Esophagus squamous epithelium (tissue), 5 donors: ENCODE data around the gene PPFIBP1. TPM values are rescaled to one million over a fixed set of nuclear protein-coding genes. Genes with fewer than 3 reads are reported as not detected.

ENCODE experiments used
- DNase-seq: peaks from one replicate; lab custom pipeline; 2025; lab: John Stamatoyannopoulos, UW
- H3K27ac ChIP-seq, 4 donors: fragments of 200-600 bp; sonication (generic); one replicate each; pipeline ENCODE4 v1.5.1; 2016 to 2019; ENCODE audit warnings: mild to moderate bottlenecking in 1 of 4
- H3K27me3 ChIP-seq, 4 donors: fragments of 200-600 bp; sonication (generic); 1 replicate in 3 of 4; 2 replicates in 1 of 4; pipeline versions ENCODE4 v1.5.1 to v1.6.0; 2017 to 2021; ENCODE audit warnings: antibody characterized with exemption in 1 of 4
- H3K36me3 ChIP-seq, 3 donors: fragments of 200-600 bp; sonication (generic); one replicate each; pipeline ENCODE4 v1.5.1; 2016 to 2019
- H3K4me1 ChIP-seq, 3 donors: fragments of 200-600 bp; sonication (generic); one replicate each; pipeline ENCODE4 v1.5.1; 2017 to 2019
- H3K4me3 ChIP-seq, 4 donors: fragments of 200-600 bp; sonication (generic); 1 replicate in 3 of 4; 2 replicates in 1 of 4; pipeline ENCODE4 v1.5.1; 2016 to 2019; ENCODE audit warnings: mild to moderate bottlenecking in 2 of 4, moderate library complexity in 1 of 4
- H3K9me3 ChIP-seq, 3 donors: fragments of 200-600 bp; sonication (generic); one replicate each; pipeline ENCODE4 v1.5.1; 2016 to 2019
- POLR2A ChIP-seq, 4 donors: fragments of 450-650 bp; IDR thresholded peaks; one replicate each; pipeline ENCODE4 v1.6.1; 2017; ENCODE audit warnings: antibody characterized with exemption in 4 of 4, mild to moderate bottlenecking in 4 of 4, moderate library complexity in 3 of 4
- WGBS, 2 donors: methylation state at CpG; one replicate each; pipeline ENCODE4 v1.1.5; 2018; 5-methylcytosine and 5-hydroxymethylcytosine counted together
- intact Hi-C: fragments of 100-400 bp; cut with DNase I; formaldehyde crosslinking; loops from one replicate; pipeline ENCODE4 v1.15.0; 2022
- total RNA-seq, 4 donors: library from RNA; depleted of rRNA; stranded (reverse); fragments of >200 nt; gene quantifications; one replicate each; pipeline ENCODE4 v1.1.0, GENCODE V29; 2016
- TF ChIP-seq, protein P1 (sequence below), 6 experiments: fragments of 450-650 bp in 4 of 6; fragments of 200-600 bp in 2 of 6; sonication (generic) in 2 of 6; IDR thresholded peaks; one replicate each; pipeline ENCODE4 v1.5.1; 2016 to 2019; ENCODE audit warnings: antibody characterized with exemption in 6 of 6, mild to moderate bottlenecking in 4 of 6, moderate library complexity in 4 of 6
- donor health status: DM: yes; HTN: yes; CAD: no.

PPFIBP1 gene
- total RNA-seq, 4 donors from 2014 or later = 41.9 to 62.6 (median 46.7) TPM

GRCh38 chr12:27672643-27673042 lies 148.6 kb downstream of the PPFIBP1 start:
- intact Hi-C loops = no loop called here
- no peak for TF ChIP-seq POLR2A (IDR thresholded peaks at IDR 0.05)
- TF ChIP-seq, protein P1, sequence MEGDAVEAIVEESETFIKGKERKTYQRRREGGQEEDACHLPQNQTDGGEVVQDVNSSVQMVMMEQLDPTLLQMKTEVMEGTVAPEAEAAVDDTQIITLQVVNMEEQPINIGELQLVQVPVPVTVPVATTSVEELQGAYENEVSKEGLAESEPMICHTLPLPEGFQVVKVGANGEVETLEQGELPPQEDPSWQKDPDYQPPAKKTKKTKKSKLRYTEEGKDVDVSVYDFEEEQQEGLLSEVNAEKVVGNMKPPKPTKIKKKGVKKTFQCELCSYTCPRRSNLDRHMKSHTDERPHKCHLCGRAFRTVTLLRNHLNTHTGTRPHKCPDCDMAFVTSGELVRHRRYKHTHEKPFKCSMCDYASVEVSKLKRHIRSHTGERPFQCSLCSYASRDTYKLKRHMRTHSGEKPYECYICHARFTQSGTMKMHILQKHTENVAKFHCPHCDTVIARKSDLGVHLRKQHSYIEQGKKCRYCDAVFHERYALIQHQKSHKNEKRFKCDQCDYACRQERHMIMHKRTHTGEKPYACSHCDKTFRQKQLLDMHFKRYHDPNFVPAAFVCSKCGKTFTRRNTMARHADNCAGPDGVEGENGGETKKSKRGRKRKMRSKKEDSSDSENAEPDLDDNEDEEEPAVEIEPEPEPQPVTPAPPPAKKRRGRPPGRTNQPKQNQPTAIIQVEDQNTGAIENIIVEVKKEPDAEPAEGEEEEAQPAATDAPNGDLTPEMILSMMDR (IDR thresholded peaks at IDR 0.05) = no peak
- Histone ChIP-seq H3K4me1 (no peaks in the 10 kb centered on the region), H3K9me3 (no peaks in the 10 kb centered on the region), H3K27ac (peak overlapping the region in 1 of 4 donors; percentile 23), H3K27me3 (no peaks in the 10 kb centered on the region), H3K36me3 (peaks cover 0 to 88% (median 18%) of the 10 kb centered on the region in 3 donors), H3K4me3 (no peak overlapping the region)
- WGBS, 2 donors = 76 to 80% methylated on average over 1 of the region's 1 CpG
- no peak for DNase-seq

DNA sequence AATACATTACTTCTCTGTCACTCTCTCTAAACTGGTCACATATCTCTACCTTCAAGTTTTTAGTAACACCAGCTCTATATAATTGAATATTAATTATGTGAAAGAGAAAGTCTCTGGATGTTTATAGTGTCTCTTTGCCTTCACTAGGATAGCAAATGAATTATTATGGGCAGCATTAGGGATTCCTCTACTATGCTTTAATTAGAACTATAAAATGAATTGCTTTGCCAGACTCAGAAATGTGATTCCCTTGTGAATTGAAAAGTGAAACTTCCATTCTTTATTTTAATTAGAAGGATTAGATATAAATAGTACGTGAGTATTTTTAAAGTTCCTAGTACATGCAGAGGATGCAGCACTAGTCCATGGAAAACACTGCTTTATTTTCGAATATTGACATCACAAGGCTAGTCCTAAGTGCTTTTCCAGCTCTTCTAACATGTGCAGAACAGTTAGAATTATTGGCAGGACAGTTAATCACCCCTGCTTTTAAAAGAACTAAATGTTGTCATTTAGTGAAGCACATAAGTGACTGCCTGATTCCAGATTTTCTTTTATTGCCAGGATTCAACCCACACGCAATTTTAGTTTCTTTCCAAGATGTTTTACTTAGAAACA lies 149.2 kb downstream of the PPFIBP1 start:
- Histone ChIP-seq H3K4me3 (no peak overlapping the region), H3K4me1 (no peaks in the 10 kb centered on the region), H3K36me3 (peaks cover 0 to 88% (median 14%) of the 10 kb centered on the region in 3 donors), H3K9me3 (no peaks in the 10 kb centered on the region), H3K27ac (peak overlapping the region in 1 of 4 donors; percentile 23), H3K27me3 (no peaks in the 10 kb centered on the region)
- DNase-seq = no peak
- no peak for TF ChIP-seq POLR2A (IDR thresholded peaks at IDR 0.05)
- TF ChIP-seq, protein P1 (IDR thresholded peaks at IDR 0.05) = no peak
- WGBS, 2 donors = 45 to 57% methylated on average over 3 of the region's 3 CpGs
- intact Hi-C loops = no loop called here

GRCh38 chr12:27674989-27675388 lies 151.0 kb downstream of the PPFIBP1 start:
- no peak overlapping the region for H3K4me3 ChIP-seq
- no peak overlapping the region for H3K27ac ChIP-seq
- no peaks in the 10 kb centered on the region for H3K9me3 ChIP-seq
- no peak for TF ChIP-seq POLR2A (IDR thresholded peaks at IDR 0.05)
- TF ChIP-seq, protein P1 (IDR thresholded peaks at IDR 0.05) = no peak
- H3K27me3 ChIP-seq = no peaks in the 10 kb centered on the region
- DNase-seq = no peak
- WGBS, 2 donors = 58 to 64% methylated on average over 2 of the region's 2 CpGs
- no peaks in the 10 kb centered on the region for H3K4me1 ChIP-seq
- peaks cover 8 to 89% (median 15%) of the 10 kb centered on the region in 3 donors for H3K36me3 ChIP-seq
- intact Hi-C loops = no loop called here

DNA sequence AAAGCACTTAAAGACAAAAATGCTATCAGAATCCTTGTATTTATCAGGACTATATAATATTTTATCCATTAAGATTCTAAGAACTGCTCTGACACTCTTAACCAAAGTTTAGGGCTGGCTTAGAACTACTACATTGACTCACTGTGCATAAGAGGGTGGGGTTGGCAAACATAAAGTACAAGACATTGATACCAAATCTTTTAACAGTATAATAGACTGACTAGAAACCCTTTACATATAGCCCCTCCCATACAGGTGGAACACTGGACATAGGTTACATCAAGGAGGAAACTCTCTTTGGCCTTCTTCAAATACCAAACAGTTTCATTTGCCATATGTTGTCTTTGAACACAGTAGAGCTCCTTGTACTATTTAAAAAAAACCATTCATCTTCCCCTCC lies 156.6 kb downstream of the PPFIBP1 start:
- Histone ChIP-seq H3K27me3 (no peaks in the 10 kb centered on the region), H3K4me3 (no peak overlapping the region), H3K27ac (no peak overlapping the region), H3K4me1 (no peaks in the 10 kb centered on the region), H3K9me3 (no peaks in the 10 kb centered on the region), H3K36me3 (peaks cover 8 to 98% (median 32%) of the 10 kb centered on the region in 3 donors)
- intact Hi-C loops = no loop called here
- no peak for TF ChIP-seq POLR2A (IDR thresholded peaks at IDR 0.05)
- TF ChIP-seq, protein P1 (IDR thresholded peaks at IDR 0.05) = no peak
- DNase-seq = no peak

DNA sequence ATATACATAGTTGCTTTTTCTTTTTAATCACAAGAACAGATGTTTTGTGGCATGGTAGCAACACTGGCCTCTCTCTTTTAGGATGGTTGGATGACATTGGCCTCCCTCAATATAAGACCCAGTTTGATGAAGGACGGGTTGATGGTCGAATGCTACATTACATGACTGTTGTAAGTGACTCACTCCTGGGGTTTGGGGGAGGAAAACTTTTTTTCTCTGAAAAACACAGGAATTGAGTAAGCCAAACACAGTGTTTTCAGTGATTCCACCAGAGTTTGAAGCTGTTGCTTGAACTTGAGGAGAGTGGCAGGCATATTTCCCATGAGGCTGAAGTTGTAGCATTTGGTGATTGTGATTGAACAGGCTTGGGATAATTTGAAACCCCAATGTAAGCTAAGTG lies 158.5 kb downstream of the PPFIBP1 start:
- H3K9me3 ChIP-seq = no peaks in the 10 kb centered on the region
- H3K4me1 ChIP-seq = no peaks in the 10 kb centered on the region
- H3K27ac ChIP-seq = no peak overlapping the region
- TF ChIP-seq, protein P1 (IDR thresholded peaks at IDR 0.05) = no peak
- TF ChIP-seq POLR2A (IDR thresholded peaks at IDR 0.05) = no peak
- H3K27me3 ChIP-seq = no peaks in the 10 kb centered on the region
- no peak overlapping the region for H3K4me3 ChIP-seq
- WGBS, 2 donors = 75 to 92% methylated on average over 2 of the region's 2 CpGs
- intact Hi-C loops = no loop called here
- H3K36me3 ChIP-seq = peaks cover 8 to 100% (median 25%) of the 10 kb centered on the region in 3 donors
- DNase-seq = no peak
